Transverse colon (tissue), 4 donors: ENCODE results near the gene RNF114. TPM values are rescaled to one million over a fixed set of nuclear protein-coding genes. Genes with fewer than 3 reads are reported as not detected.

Source experiments
- DNase-seq: peaks from one replicate; pipeline ENCODE4 v3.0.0-alpha.2; 2019
- H3K27ac ChIP-seq, 4 donors: fragments of 200-600 bp; sonication (generic); 2 replicates each; pipeline ENCODE4 v1.5.1; 2016 to 2018; ENCODE audit warnings: inconsistent platforms in 4 of 4
- H3K27me3 ChIP-seq: fragments of 200-600 bp; sonication (generic); 2 replicates; pipeline ENCODE4 v1.5.1; 2017; ENCODE audit warnings: inconsistent platforms
- H3K36me3 ChIP-seq, 4 donors: fragments of 200-600 bp; sonication (generic); 2 replicates each; pipeline ENCODE4 v1.5.1; 2017 to 2019; ENCODE audit warnings: inconsistent platforms in 4 of 4
- H3K4me1 ChIP-seq, 4 donors: fragments of 200-600 bp; sonication (generic); 2 replicates each; pipeline ENCODE4 v1.5.1; 2017 to 2020; ENCODE audit warnings: inconsistent platforms in 4 of 4
- H3K4me3 ChIP-seq, 4 donors: fragments of 200-600 bp; sonication (generic); 1 replicate in 1 of 4; 2 replicates in 3 of 4; pipeline versions ENCODE4 v1.5.1 to v1.6.1; 2017 to 2019; ENCODE audit warnings: inconsistent platforms in 4 of 4
- H3K9me3 ChIP-seq, 2 donors: fragments of 200-600 bp; sonication (generic); 2 replicates each; pipeline ENCODE4 v1.5.1; 2017 to 2019; ENCODE audit warnings: inconsistent platforms in 2 of 2
- CTCF ChIP-seq, 5 experiments: fragments of 200-600 bp in 3 of 5; fragments of 450-650 bp in 2 of 5; sonication (generic) in 3 of 5; IDR thresholded peaks; 1 replicate in 2 of 5; 2 replicates in 3 of 5; pipeline ENCODE4 v1.5.1; 2016 to 2017; ENCODE audit warnings: antibody characterized with exemption in 5 of 5, inconsistent platforms in 3 of 5, mild to moderate bottlenecking in 2 of 5, moderate library complexity in 1 of 5
- EP300 ChIP-seq: sonication (generic); formaldehyde crosslinking; IDR thresholded peaks from one replicate; pipeline ENCODE4 v1.6.1; 2017; ENCODE audit warnings: antibody characterized with exemption, low read depth
- POLR2A ChIP-seq: fragments of 450-650 bp; IDR thresholded peaks from one replicate; pipeline ENCODE4 v1.6.1; 2016; ENCODE audit warnings: antibody characterized with exemption, mild to moderate bottlenecking, moderate library complexity
- POLR2AphosphoS5 ChIP-seq, 3 donors: sonication (generic); formaldehyde crosslinking; IDR thresholded peaks; one replicate each; pipeline ENCODE4 v1.6.1; 2016; ENCODE audit warnings: antibody characterized with exemption in 3 of 3
- WGBS, 2 donors: methylation state at CpG; one replicate each; pipeline ENCODE4 v1.1.5; 2018; ENCODE audit warnings: low coverage in 1 of 2; 5-methylcytosine and 5-hydroxymethylcytosine counted together
- in situ Hi-C, 4 donors: fragments of 200-750 bp; cut with MboI; loops; one replicate each; pipeline versions ENCODE4 v1.15.0 to v1.15.1; 2017; ENCODE audit warnings: low sequenced_read_pairs in 3 of 4, low pct_ligation_motif_present in 1 of 4, low pct_unique_long_range_greater_than_20kb in 1 of 4
- intact Hi-C: fragments of 100-400 bp; cut with DNase I; formaldehyde crosslinking; loops from one replicate; pipeline ENCODE4 v1.15.1; 2023; ENCODE audit warnings: low total_unique reads
- total RNA-seq, 4 donors: library from RNA; depleted of rRNA; stranded (reverse); fragments of >200 nt; gene quantifications; one replicate each; pipeline ENCODE4 v1.1.0, GENCODE V29; 2016

The RNF114 gene
- total RNA-seq, 4 donors from 2014 or later, result 108 to 271 (median 217) TPM

- no peaks in the 10 kb centered on the region for H3K9me3 ChIP-seq
- in situ Hi-C loops (no loop called here), intact Hi-C loops (no loop called here)
- peak overlapping the region in 2 of 4 donors; percentile 4 to 14 for H3K27ac ChIP-seq
- TF ChIP-seq POLR2A (no peak), CTCF (IDR thresholded peaks at IDR 0.05) (no peak), EP300 (no peak), POLR2AphosphoS5 (IDR thresholded peaks at IDR 0.05) (no peak)
- DNase-seq, result no peak
- no peaks in the 10 kb centered on the region for H3K36me3 ChIP-seq
- H3K27me3 ChIP-seq, result no peaks in the 10 kb centered on the region
- H3K4me3 ChIP-seq, result no peak overlapping the region
- peaks cover 2 to 14% (median 9%) of the 10 kb centered on the region in 4 donors for H3K4me1 ChIP-seq
- WGBS, 2 donors, result 20 to 44% methylated on average over 3 of the region's 3 CpGs
Observed at GRCh38 chr20:49969234-49969633, 33.0 kb downstream of the RNF114 start.

GRCh38 chr20:49969946-49970345, 33.7 kb downstream of the RNF114 start:
- Histone ChIP-seq H3K4me1 (peaks cover 2 to 14% (median 9%) of the 10 kb centered on the region in 4 donors), H3K4me3 (no peak overlapping the region), H3K36me3 (no peaks in the 10 kb centered on the region), H3K9me3 (no peaks in the 10 kb centered on the region), H3K27ac (no peak overlapping the region), H3K27me3 (no peaks in the 10 kb centered on the region)
- DNase-seq, result no peak
- no peak for TF ChIP-seq EP300
- no peak for TF ChIP-seq CTCF (IDR thresholded peaks at IDR 0.05)
- intact Hi-C loops (no loop called here), in situ Hi-C loops (loop anchor here in 1 of 4 donors (10.0 kb wide), 1 partner anchor 195 kb away; no protein-coding TSS in a partner anchor)
- WGBS, 2 donors, result 0 to 42% methylated on average over 1 to 5 of the region's 5 CpGs

- no peak overlapping the region for H3K4me3 ChIP-seq
- H3K4me1 ChIP-seq, result peaks cover 2 to 14% (median 9%) of the 10 kb centered on the region in 4 donors
- H3K36me3 ChIP-seq, result no peaks in the 10 kb centered on the region
- H3K27ac ChIP-seq, result no peak overlapping the region
- DNase-seq, result no peak
- WGBS, 2 donors, result 77 to 89% methylated on average over 3 to 6 of the region's 8 CpGs
- intact Hi-C loops, result no loop called here
- in situ Hi-C loops, result loop anchor here in 1 of 4 donors (10.0 kb wide), 1 partner anchor 194 kb away; no protein-coding TSS in a partner anchor
- TF ChIP-seq EP300 (no peak), POLR2A (no peak), CTCF (IDR thresholded peaks at IDR 0.05) (no peak), POLR2AphosphoS5 (IDR thresholded peaks at IDR 0.05) (no peak)
- no peaks in the 10 kb centered on the region for H3K9me3 ChIP-seq
- no peaks in the 10 kb centered on the region for H3K27me3 ChIP-seq
Observed at GRCh38 chr20:49970498-49970897, 34.3 kb downstream of the RNF114 start.

- TF ChIP-seq CTCF (IDR thresholded peaks at IDR 0.05), result no peak
- TF ChIP-seq POLR2AphosphoS5 (IDR thresholded peaks at IDR 0.05), result no peak
- no peak for TF ChIP-seq POLR2A
- TF ChIP-seq EP300, result no peak
- intact Hi-C loops (no loop called here), in situ Hi-C loops (loop anchor here in 1 of 4 donors (10.0 kb wide), 1 partner anchor 191 kb away; no protein-coding TSS in a partner anchor)
- H3K9me3 ChIP-seq, result no peaks in the 10 kb centered on the region
- no peak overlapping the region for H3K4me3 ChIP-seq
- H3K36me3 ChIP-seq, result no peaks in the 10 kb centered on the region
- DNase-seq, result no peak
- no peaks in the 10 kb centered on the region for H3K27me3 ChIP-seq
- H3K27ac ChIP-seq, result no peak overlapping the region
- peaks cover 2 to 11% (median 8%) of the 10 kb centered on the region in 4 donors for H3K4me1 ChIP-seq
- 81 to 100% methylated on average over 1 to 4 of the region's 4 CpGs for WGBS, 2 donors
Observed at GRCh38 chr20:49973981-49974380, 37.8 kb downstream of the RNF114 start.
